ENCODE data around the gene RASGRF2.

Gene RASGRF2

GRCh38 chr5:81222285-81222684 is 262.1 kb downstream of the RASGRF2 start:
- no peak overlapping the region for H3K4me3 ChIP-seq (ENCODE audit: low read length)
- H2AK5ac ChIP-seq (ENCODE audit: low read length) = no peak overlapping the region
- H3K4me2 ChIP-seq (ENCODE audit: low read length) = no peak overlapping the region
- H3K79me1 ChIP-seq (ENCODE audit: low read length) = no peaks in the 10 kb centered on the region
- no peaks in the 10 kb centered on the region for H3K4me1 ChIP-seq (ENCODE audit: control insufficient read depth, low read depth, low read length)
- H3K36me3 ChIP-seq (ENCODE audit: control insufficient read depth, insufficient read depth, low read length) = no peaks in the 10 kb centered on the region
- no peak for DNase-seq
- no peak overlapping the region for H3K23ac ChIP-seq (ENCODE audit: low read length)
- no peak overlapping the region for H3K18ac ChIP-seq (ENCODE audit: low read length)
- no peak overlapping the region for H2BK15ac ChIP-seq (replicated peaks; ENCODE audit: low read depth)
- H4K8ac ChIP-seq (ENCODE audit: low read depth, low read length) = no peak overlapping the region
- no peak overlapping the region for H2BK5ac ChIP-seq (ENCODE audit: low read length)
- H3K27me3 ChIP-seq (ENCODE audit: insufficient read depth, low read length, poor library complexity) = no peaks in the 10 kb centered on the region
- no peak overlapping the region for H3K56ac ChIP-seq (ENCODE audit: low read length)
- no peak overlapping the region for H3K27ac ChIP-seq (ENCODE audit: low read depth, low read length)
- H2BK120ac ChIP-seq (ENCODE audit: low read depth, low read length) = no peak overlapping the region
- H3K4ac ChIP-seq (ENCODE audit: low read depth, low read length) = no peak overlapping the region
- H3K79me2 ChIP-seq (ENCODE audit: control insufficient read depth, insufficient read depth, low read length) = no peaks in the 10 kb centered on the region
- H4K5ac ChIP-seq (ENCODE audit: low read length) = no peak overlapping the region
- H3K9ac ChIP-seq (ENCODE audit: low read length) = no peak overlapping the region

GRCh38 chr5:81225463-81225862 is 265.3 kb downstream of the RASGRF2 start:
- H2BK15ac ChIP-seq (replicated peaks; ENCODE audit: low read depth) = no peak overlapping the region
- H3K4me3 ChIP-seq (ENCODE audit: low read length) = no peak overlapping the region
- no peaks in the 10 kb centered on the region for H3K79me2 ChIP-seq (ENCODE audit: control insufficient read depth, insufficient read depth, low read length)
- no peak overlapping the region for H4K8ac ChIP-seq (ENCODE audit: low read depth, low read length)
- H3K56ac ChIP-seq (ENCODE audit: low read length) = no peak overlapping the region
- no peak overlapping the region for H3K4ac ChIP-seq (ENCODE audit: low read depth, low read length)
- no peak overlapping the region for H3K27ac ChIP-seq (ENCODE audit: low read depth, low read length)
- H2AK5ac ChIP-seq (ENCODE audit: low read length) = no peak overlapping the region
- H2BK120ac ChIP-seq (ENCODE audit: low read depth, low read length) = no peak overlapping the region
- H4K5ac ChIP-seq (ENCODE audit: low read length) = no peak overlapping the region
- no peak overlapping the region for H2BK5ac ChIP-seq (ENCODE audit: low read length)
- H3K18ac ChIP-seq (ENCODE audit: low read length) = no peak overlapping the region
- no peak overlapping the region for H3K9ac ChIP-seq (ENCODE audit: low read length)
- no peaks in the 10 kb centered on the region for H3K27me3 ChIP-seq (ENCODE audit: insufficient read depth, low read length, poor library complexity)
- no peaks in the 10 kb centered on the region for H3K4me1 ChIP-seq (ENCODE audit: control insufficient read depth, low read depth, low read length)
- H3K23ac ChIP-seq (ENCODE audit: low read length) = no peak overlapping the region
- no peaks in the 10 kb centered on the region for H3K79me1 ChIP-seq (ENCODE audit: low read length)
- no peak overlapping the region for H3K4me2 ChIP-seq (ENCODE audit: low read length)
- no peaks in the 10 kb centered on the region for H3K36me3 ChIP-seq (ENCODE audit: control insufficient read depth, insufficient read depth, low read length)
- DNase-seq = no peak
- 100% methylated on average over 2 of the region's 8 CpGs for WGBS (ENCODE audit: extremely low coverage, insufficient coverage, low lambda C conversion rate)

- no peaks in the 10 kb centered on the region for H3K79me2 ChIP-seq (ENCODE audit: control insufficient read depth, insufficient read depth, low read length)
- H3K18ac ChIP-seq (ENCODE audit: low read length) = no peak overlapping the region
- H3K27me3 ChIP-seq (ENCODE audit: insufficient read depth, low read length, poor library complexity) = no peaks in the 10 kb centered on the region
- H4K5ac ChIP-seq (ENCODE audit: low read length) = no peak overlapping the region
- no peak overlapping the region for H4K8ac ChIP-seq (ENCODE audit: low read depth, low read length)
- H3K23ac ChIP-seq (ENCODE audit: low read length) = no peak overlapping the region
- no peak overlapping the region for H3K4me3 ChIP-seq (ENCODE audit: low read length)
- H2BK120ac ChIP-seq (ENCODE audit: low read depth, low read length) = no peak overlapping the region
- H3K79me1 ChIP-seq (ENCODE audit: low read length) = no peaks in the 10 kb centered on the region
- no peak overlapping the region for H3K27ac ChIP-seq (ENCODE audit: low read depth, low read length)
- H3K4ac ChIP-seq (ENCODE audit: low read depth, low read length) = no peak overlapping the region
- no peak for DNase-seq
- H2BK5ac ChIP-seq (ENCODE audit: low read length) = no peak overlapping the region
- H3K9ac ChIP-seq (ENCODE audit: low read length) = no peak overlapping the region
- no peaks in the 10 kb centered on the region for H3K4me1 ChIP-seq (ENCODE audit: control insufficient read depth, low read depth, low read length)
- no peak overlapping the region for H2BK15ac ChIP-seq (replicated peaks; ENCODE audit: low read depth)
- no CpG with 5 or more reads among the region's 2 CpGs for WGBS (ENCODE audit: extremely low coverage, insufficient coverage, low lambda C conversion rate)
- no peaks in the 10 kb centered on the region for H3K36me3 ChIP-seq (ENCODE audit: control insufficient read depth, insufficient read depth, low read length)
- H2AK5ac ChIP-seq (ENCODE audit: low read length) = no peak overlapping the region
- no peak overlapping the region for H3K56ac ChIP-seq (ENCODE audit: low read length)
- no peak overlapping the region for H3K4me2 ChIP-seq (ENCODE audit: low read length)
These were observed 266.1 kb downstream of the RASGRF2 start for GRCh38 chr5:81226286-81226685.

- WGBS (ENCODE audit: extremely low coverage, insufficient coverage, low lambda C conversion rate) = no CpG with 5 or more reads among the region's 1 CpG
- no peak overlapping the region for H3K27ac ChIP-seq (ENCODE audit: low read depth, low read length)
- no peak overlapping the region for H2BK5ac ChIP-seq (ENCODE audit: low read length)
- H3K36me3 ChIP-seq (ENCODE audit: control insufficient read depth, insufficient read depth, low read length) = no peaks in the 10 kb centered on the region
- no peak overlapping the region for H2BK15ac ChIP-seq (replicated peaks; ENCODE audit: low read depth)
- no peak overlapping the region for H4K8ac ChIP-seq (ENCODE audit: low read depth, low read length)
- H3K4ac ChIP-seq (ENCODE audit: low read depth, low read length) = no peak overlapping the region
- H3K56ac ChIP-seq (ENCODE audit: low read length) = no peak overlapping the region
- H3K23ac ChIP-seq (ENCODE audit: low read length) = no peak overlapping the region
- no peaks in the 10 kb centered on the region for H3K79me1 ChIP-seq (ENCODE audit: low read length)
- H3K18ac ChIP-seq (ENCODE audit: low read length) = no peak overlapping the region
- H3K79me2 ChIP-seq (ENCODE audit: control insufficient read depth, insufficient read depth, low read length) = no peaks in the 10 kb centered on the region
- no peak overlapping the region for H4K5ac ChIP-seq (ENCODE audit: low read length)
- no peak overlapping the region for H3K9ac ChIP-seq (ENCODE audit: low read length)
- no peak for DNase-seq
- H2BK120ac ChIP-seq (ENCODE audit: low read depth, low read length) = no peak overlapping the region
- H3K4me1 ChIP-seq (ENCODE audit: control insufficient read depth, low read depth, low read length) = no peaks in the 10 kb centered on the region
- H2AK5ac ChIP-seq (ENCODE audit: low read length) = no peak overlapping the region
- H3K27me3 ChIP-seq (ENCODE audit: insufficient read depth, low read length, poor library complexity) = no peaks in the 10 kb centered on the region
- no peak overlapping the region for H3K4me3 ChIP-seq (ENCODE audit: low read length)
- no peak overlapping the region for H3K4me2 ChIP-seq (ENCODE audit: low read length)
These were observed 266.8 kb downstream of the RASGRF2 start for GRCh38 chr5:81226949-81227348.

- Histone ChIP-seq H3K4me2 (ENCODE audit: low read length) (no peak overlapping the region), H3K4me1 (ENCODE audit: control insufficient read depth, low read depth, low read length) (no peaks in the 10 kb centered on the region), H3K79me2 (ENCODE audit: control insufficient read depth, insufficient read depth, low read length) (no peaks in the 10 kb centered on the region), H3K18ac (ENCODE audit: low read length) (no peak overlapping the region), H2BK5ac (ENCODE audit: low read length) (no peak overlapping the region), H3K56ac (ENCODE audit: low read length) (no peak overlapping the region), H4K8ac (ENCODE audit: low read depth, low read length) (no peak overlapping the region), H3K4me3 (ENCODE audit: low read length) (no peak overlapping the region), H3K4ac (ENCODE audit: low read depth, low read length) (no peak overlapping the region), H2BK15ac (replicated peaks; ENCODE audit: low read depth) (no peak overlapping the region), H3K23ac (ENCODE audit: low read length) (no peak overlapping the region), H4K5ac (ENCODE audit: low read length) (no peak overlapping the region), H3K36me3 (ENCODE audit: control insufficient read depth, insufficient read depth, low read length) (no peaks in the 10 kb centered on the region), H2BK120ac (ENCODE audit: low read depth, low read length) (no peak overlapping the region), H3K27ac (ENCODE audit: low read depth, low read length) (no peak overlapping the region), H3K79me1 (ENCODE audit: low read length) (no peaks in the 10 kb centered on the region), H3K9ac (ENCODE audit: low read length) (no peak overlapping the region), H3K27me3 (ENCODE audit: insufficient read depth, low read length, poor library complexity) (no peaks in the 10 kb centered on the region), H2AK5ac (ENCODE audit: low read length) (no peak overlapping the region)
- WGBS (ENCODE audit: extremely low coverage, insufficient coverage, low lambda C conversion rate) = no CpG with 5 or more reads among the region's 4 CpGs
- no peak for DNase-seq
These were observed 267.9 kb downstream of the RASGRF2 start for GRCh38 chr5:81228084-81228483.

- Histone ChIP-seq H3K18ac (ENCODE audit: low read length) (no peak overlapping the region), H2BK5ac (ENCODE audit: low read length) (no peak overlapping the region), H2BK15ac (replicated peaks; ENCODE audit: low read depth) (no peak overlapping the region), H3K27me3 (ENCODE audit: insufficient read depth, low read length, poor library complexity) (no peaks in the 10 kb centered on the region), H3K4me3 (ENCODE audit: low read length) (no peak overlapping the region), H3K4ac (ENCODE audit: low read depth, low read length) (no peak overlapping the region), H3K56ac (ENCODE audit: low read length) (no peak overlapping the region), H3K79me2 (ENCODE audit: control insufficient read depth, insufficient read depth, low read length) (no peaks in the 10 kb centered on the region), H3K79me1 (ENCODE audit: low read length) (no peaks in the 10 kb centered on the region), H3K4me2 (ENCODE audit: low read length) (no peak overlapping the region), H2BK120ac (ENCODE audit: low read depth, low read length) (no peak overlapping the region), H3K9ac (ENCODE audit: low read length) (no peak overlapping the region), H3K23ac (ENCODE audit: low read length) (no peak overlapping the region), H2AK5ac (ENCODE audit: low read length) (no peak overlapping the region), H3K4me1 (ENCODE audit: control insufficient read depth, low read depth, low read length) (peaks cover 3% of the 10 kb centered on the region), H3K27ac (ENCODE audit: low read depth, low read length) (no peak overlapping the region), H4K8ac (ENCODE audit: low read depth, low read length) (no peak overlapping the region), H3K36me3 (ENCODE audit: control insufficient read depth, insufficient read depth, low read length) (no peaks in the 10 kb centered on the region), H4K5ac (ENCODE audit: low read length) (no peak overlapping the region)
- DNase-seq = no peak
- no CpG with 5 or more reads among the region's 8 CpGs for WGBS (ENCODE audit: extremely low coverage, insufficient coverage, low lambda C conversion rate)
These were observed 270.3 kb downstream of the RASGRF2 start for GRCh38 chr5:81230416-81230815.

Measured in mesendoderm (in vitro differentiated cells).